HepG2 (cell line): ENCODE results near the gene MUC6. TPM values are rescaled to one million over a fixed set of nuclear protein-coding genes. Genes with fewer than 3 reads are reported as not detected.

Experiments used
- ELK4 ChIP-seq: sonication (generic); formaldehyde crosslinking; IDR thresholded peaks from 2 replicates; pipeline ENCODE4 v1.9.0; 2021; ENCODE audit warnings: missing genetic modification reagents, borderline replicate concordance
- THAP9 ChIP-seq: sonication (generic); formaldehyde crosslinking; IDR thresholded peaks from 2 replicates; pipeline ENCODE4; 2020; ENCODE audit warnings: missing genetic modification reagents, mild to moderate bottlenecking, borderline replicate concordance
- ZBTB43 ChIP-seq: sonication (generic); formaldehyde crosslinking; conservative IDR thresholded peaks from 2 replicates; pipeline ENCODE4 v1.4.0; 2020; ENCODE audit warnings: missing genetic modification reagents
- ZNF367 ChIP-seq: sonication (generic); formaldehyde crosslinking; IDR thresholded peaks from 2 replicates; pipeline ENCODE4 v1.4.0; 2020; ENCODE audit warnings: missing genetic modification reagents, borderline replicate concordance
- ZNF891 ChIP-seq: sonication (generic); formaldehyde crosslinking; IDR thresholded peaks from 2 replicates; pipeline ENCODE4 v1.5.0; 2020; ENCODE audit warnings: mild to moderate bottlenecking, missing genetic modification reagents
- polyA plus RNA-seq, 8 experiments: library from polyadenylated mRNA; depleted of rRNA in 3 of 8; stranded (reverse) in 7 of 8; unstranded in 1 of 8; fragments of >200 nt; fragmentation: Illumina TruSeq in 4 of 8; extraction: Trizol in 4 of 8; gene quantifications; 2 replicates each; pipeline versions ENCODE4 v1.2.1 to v1.2.3, GENCODE V29; 2011 to 2016; ENCODE audit warnings: low read depth in 4 of 8, missing spikeins in 1 of 8, mixed read lengths in 1 of 8; ENCODE audit not compliant: insufficient read depth in 1 of 8
- total RNA-seq, 5 experiments: library from RNA; depleted of rRNA; stranded (reverse); fragments of >200 nt; fragmentation: Illumina TruSeq; extraction: Trizol; gene quantifications; 2 replicates each; pipeline ENCODE4 v1.2.3, GENCODE V29; 2016; ENCODE audit warnings: low read depth in 1 of 5

Gene MUC6
- total and polyA plus RNA-seq, 2 of the 13 experiments (the other 11 are each of a cell fraction or from before 2014, with no cell fraction given): not detected

GRCh38 chr11:1083621-1084551 is 47.4 kb upstream of the MUC6 start (continued):
- TF ChIP-seq ELK4 (CRISPR knock-in tag) (no peak), ZNF891 (CRISPR knock-in tag) (no peak), ZBTB43 (CRISPR knock-in tag) (no peak), THAP9 (CRISPR knock-in tag) (no peak), ZNF367 (CRISPR knock-in tag) (no peak)
- TF ChIP-seq, all 625 proteins: peak for 0
